WTC11 (cell line): Measurements from ENCODE around the gene PCNX1. TPM values are rescaled to one million over a fixed set of nuclear protein-coding genes. Genes with fewer than 3 reads are reported as not detected.

ENCODE experiments used
- ATAC-seq: fragments of 200-7000 bp; cut with Tn5 transposase; 2 replicates; pipeline ENCODE4 v1.10.0; 2021; ENCODE audit warnings: mild to moderate bottlenecking, moderate library complexity
- CTCF ChIA-PET: fragments of 300-600 bp; sonication (Branson Sonifier 250); formaldehyde crosslinking; loops from one replicate; lab custom pipeline; 2021; ENCODE audit warnings: antibody characterized with exemption; lab: Charles Lee
- POLR2A ChIA-PET: fragments of 350-600 bp; sonication (Branson Sonifier 250); formaldehyde crosslinking; loops from one replicate; lab custom pipeline; 2021; ENCODE audit warnings: antibody characterized with exemption; lab: Charles Lee
- DNase-seq: peaks from one replicate; pipeline ENCODE4 v3.0.0; 2021; ENCODE audit warnings: low spot score
- H3K27ac Mint-ChIP-seq: 2 replicates; pipeline ENCODE4 v1.8.0; 2021; ENCODE audit warnings: mixed read lengths
- H3K27me3 Mint-ChIP-seq: 2 replicates; pipeline ENCODE4 v1.8.0; 2021; ENCODE audit warnings: low read depth, mild to moderate bottlenecking, moderate library complexity, mixed read lengths
- H3K36me3 Mint-ChIP-seq: 2 replicates; pipeline ENCODE4 v1.8.0; 2021; ENCODE audit warnings: mixed read lengths
- H3K4me1 Mint-ChIP-seq: 2 replicates; pipeline ENCODE4 v1.8.0; 2022; ENCODE audit warnings: mixed read lengths
- H3K4me3 Mint-ChIP-seq: 2 replicates; pipeline ENCODE4 v1.8.0; 2021; ENCODE audit warnings: mild to moderate bottlenecking, moderate library complexity, mixed read lengths
- H3K9me3 Mint-ChIP-seq: 2 replicates; pipeline ENCODE4 v1.8.0; 2021; ENCODE audit warnings: mixed read lengths
- CBFB ChIP-seq: sonication (generic); formaldehyde crosslinking; IDR thresholded peaks from 2 replicates; pipeline ENCODE4 v1.8.1; 2022; ENCODE audit warnings: mild to moderate bottlenecking, low read depth, missing genetic modification reagents
- ETV6 ChIP-seq: sonication (generic); formaldehyde crosslinking; IDR thresholded peaks from 2 replicates; pipeline ENCODE4 v1.8.1; 2022; ENCODE audit warnings: mild to moderate bottlenecking, missing genetic modification reagents
- FOXK1 ChIP-seq: sonication (generic); formaldehyde crosslinking; IDR thresholded peaks from 2 replicates; pipeline ENCODE4 v1.8.0; 2022; ENCODE audit warnings: mild to moderate bottlenecking, moderate library complexity, missing genetic modification reagents
- GRHL2 ChIP-seq: fragments of 250-450 bp; sonication (Bioruptor Pico); IDR thresholded peaks from 2 replicates; pipeline ENCODE4 v1.8.0; 2022; ENCODE audit warnings: mild to moderate bottlenecking, moderate library complexity; ENCODE audit not compliant: insufficient replicate concordance, severe bottlenecking
- GTF2I ChIP-seq: fragments of 250-450 bp; sonication (Bioruptor Pico); conservative IDR thresholded peaks from 2 replicates; pipeline ENCODE4 v1.4.0; 2021; ENCODE audit warnings: mild to moderate bottlenecking
- MAX ChIP-seq: sonication (generic); formaldehyde crosslinking; IDR thresholded peaks from 2 replicates; pipeline ENCODE4 v1.8.0; 2022; ENCODE audit warnings: mild to moderate bottlenecking, missing genetic modification reagents
- MXD4 ChIP-seq: fragments of 250-450 bp; sonication (Bioruptor Pico); IDR thresholded peaks from 2 replicates; pipeline ENCODE4 v1.8.0; 2021; ENCODE audit warnings: mild to moderate bottlenecking, moderate library complexity, borderline replicate concordance
- MYBL2 ChIP-seq: sonication (generic); formaldehyde crosslinking; IDR thresholded peaks from 2 replicates; pipeline ENCODE4 v1.8.1; 2023; ENCODE audit warnings: mild to moderate bottlenecking, moderate library complexity, missing genetic modification reagents
- NFE2L1 ChIP-seq: sonication (generic); formaldehyde crosslinking; IDR thresholded peaks from 2 replicates; pipeline ENCODE4 v1.8.1; 2023; ENCODE audit warnings: missing genetic modification reagents
- NR3C1 ChIP-seq: sonication (generic); formaldehyde crosslinking; conservative IDR thresholded peaks from 2 replicates; pipeline ENCODE4 v1.8.1; 2023; ENCODE audit warnings: low read depth, mild to moderate bottlenecking, missing genetic modification reagents
- PREB ChIP-seq: sonication (generic); formaldehyde crosslinking; IDR thresholded peaks from 2 replicates; pipeline ENCODE4 v1.8.1; 2022; ENCODE audit warnings: mild to moderate bottlenecking, missing genetic modification reagents, moderate library complexity, borderline replicate concordance
- PRRX2 ChIP-seq: fragments of 250-450 bp; sonication (Bioruptor Pico); IDR thresholded peaks from 2 replicates; pipeline ENCODE4 v1.8.0; 2021; ENCODE audit warnings: mild to moderate bottlenecking
- SOX15 ChIP-seq: fragments of 250-450 bp; sonication (Bioruptor Pico); IDR thresholded peaks from 2 replicates; pipeline ENCODE4 v1.9.0; 2021; ENCODE audit warnings: mild to moderate bottlenecking
- TEAD1 ChIP-seq: sonication (generic); formaldehyde crosslinking; IDR thresholded peaks from 2 replicates; pipeline ENCODE4 v1.8.0; 2022; ENCODE audit warnings: mild to moderate bottlenecking, missing genetic modification reagents
- ZBTB43 ChIP-seq: sonication (generic); formaldehyde crosslinking; IDR thresholded peaks from 2 replicates; pipeline ENCODE4 v1.8.1; 2023; ENCODE audit warnings: mild to moderate bottlenecking, missing genetic modification reagents
- ZNF121 ChIP-seq: sonication (generic); formaldehyde crosslinking; IDR thresholded peaks from 2 replicates; pipeline ENCODE4 v1.8.0; 2023; ENCODE audit warnings: missing genetic modification reagents
- ZNF138 ChIP-seq: sonication (generic); formaldehyde crosslinking; conservative IDR thresholded peaks from 2 replicates; pipeline ENCODE4 v1.8.1; 2022; ENCODE audit warnings: mild to moderate bottlenecking, moderate library complexity, missing genetic modification reagents
- ZNF263 ChIP-seq: sonication (generic); formaldehyde crosslinking; IDR thresholded peaks from 2 replicates; pipeline ENCODE4 v1.8.1; 2022; ENCODE audit warnings: low read depth, mild to moderate bottlenecking, moderate library complexity, missing genetic modification reagents
- ZNF396 ChIP-seq: fragments of 250-450 bp; sonication (Bioruptor Pico); IDR thresholded peaks from 2 replicates; pipeline ENCODE4 v1.8.0; 2021; ENCODE audit warnings: mild to moderate bottlenecking, moderate library complexity, borderline replicate concordance
- total RNA-seq: library from RNA; stranded (reverse); gene quantifications from 3 replicates; pipeline ENCODE4 v1.2.3, GENCODE V29; 2021
- TF ChIP-seq, protein P1 (sequence below): sonication (generic); formaldehyde crosslinking; IDR thresholded peaks from 2 replicates; pipeline ENCODE4 v1.8.0; 2022; ENCODE audit warnings: mild to moderate bottlenecking, missing genetic modification reagents
- TF ChIP-seq, protein P2 (sequence below): fragments of 250-450 bp; sonication (Bioruptor Pico); IDR thresholded peaks from 2 replicates; pipeline ENCODE4 v1.9.0; 2021; ENCODE audit warnings: moderate library complexity, mild to moderate bottlenecking, inconsistent platforms, borderline replicate concordance
- TF ChIP-seq, protein P3 (sequence below): sonication (generic); formaldehyde crosslinking; IDR thresholded peaks from 2 replicates; pipeline ENCODE4 v1.8.1; 2023; ENCODE audit warnings: mild to moderate bottlenecking, missing genetic modification reagents, moderate library complexity
- TF ChIP-seq, protein P4 (sequence below): fragments of 250-450 bp; sonication (Bioruptor Pico); IDR thresholded peaks from 2 replicates; pipeline ENCODE4 v2.1.2; 2022; ENCODE audit warnings: mild to moderate bottlenecking, moderate library complexity

Gene PCNX1
- total RNA-seq, 1 experiment from 2014 or later, result 46.4 TPM

DNA sequence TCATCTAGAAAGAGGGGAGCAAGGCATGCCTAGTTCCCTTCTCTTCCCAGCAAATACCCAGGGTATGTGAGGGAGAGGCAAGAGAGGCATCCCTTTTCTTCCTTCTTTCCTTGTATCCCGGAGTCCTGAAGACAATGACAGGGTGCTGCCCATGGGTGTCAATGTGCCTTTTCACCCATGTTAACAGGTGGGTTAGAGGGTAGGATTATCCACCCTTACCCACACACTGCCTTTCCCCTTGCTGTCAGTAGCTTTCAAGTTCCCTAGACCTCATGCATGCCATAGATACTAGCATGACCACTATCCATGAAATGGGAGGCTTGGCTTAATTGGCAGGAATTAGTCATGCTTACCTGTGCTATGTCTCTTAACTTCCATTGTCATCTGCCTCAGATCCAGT is 36.3 kb upstream of the PCNX1 start:
- H3K27ac Mint-ChIP-seq, result no peak overlapping the region
- peaks cover 10% of the 10 kb centered on the region for H3K4me1 Mint-ChIP-seq
- ATAC-seq (no peak), DNase-seq (no peak)
- peaks cover 56% of the 10 kb centered on the region for H3K36me3 Mint-ChIP-seq
- POLR2A ChIA-PET, result no interaction called here
- TF ChIP-seq SOX15 (CRISPR knock-in tag), result no peak
- TF ChIP-seq, protein P1, sequence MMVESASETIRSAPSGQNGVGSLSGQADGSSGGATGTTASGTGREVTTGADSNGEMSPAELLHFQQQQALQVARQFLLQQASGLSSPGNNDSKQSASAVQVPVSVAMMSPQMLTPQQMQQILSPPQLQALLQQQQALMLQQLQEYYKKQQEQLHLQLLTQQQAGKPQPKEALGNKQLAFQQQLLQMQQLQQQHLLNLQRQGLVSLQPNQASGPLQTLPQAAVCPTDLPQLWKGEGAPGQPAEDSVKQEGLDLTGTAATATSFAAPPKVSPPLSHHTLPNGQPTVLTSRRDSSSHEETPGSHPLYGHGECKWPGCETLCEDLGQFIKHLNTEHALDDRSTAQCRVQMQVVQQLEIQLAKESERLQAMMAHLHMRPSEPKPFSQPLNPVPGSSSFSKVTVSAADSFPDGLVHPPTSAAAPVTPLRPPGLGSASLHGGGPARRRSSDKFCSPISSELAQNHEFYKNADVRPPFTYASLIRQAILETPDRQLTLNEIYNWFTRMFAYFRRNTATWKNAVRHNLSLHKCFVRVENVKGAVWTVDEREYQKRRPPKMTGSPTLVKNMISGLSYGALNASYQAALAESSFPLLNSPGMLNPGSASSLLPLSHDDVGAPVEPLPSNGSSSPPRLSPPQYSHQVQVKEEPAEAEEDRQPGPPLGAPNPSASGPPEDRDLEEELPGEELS (CRISPR knock-in tag), result no peak
- H3K27me3 Mint-ChIP-seq, result no peaks in the 10 kb centered on the region
- no peak overlapping the region for H3K4me3 Mint-ChIP-seq
- CTCF ChIA-PET, result interaction anchor here (2.0 kb wide), 1 partner anchor 36 kb away, joined by 10 read pairs; the partner anchor contains the start of gene PCNX1
- peaks cover 58% of the 10 kb centered on the region for H3K9me3 Mint-ChIP-seq

DNA sequence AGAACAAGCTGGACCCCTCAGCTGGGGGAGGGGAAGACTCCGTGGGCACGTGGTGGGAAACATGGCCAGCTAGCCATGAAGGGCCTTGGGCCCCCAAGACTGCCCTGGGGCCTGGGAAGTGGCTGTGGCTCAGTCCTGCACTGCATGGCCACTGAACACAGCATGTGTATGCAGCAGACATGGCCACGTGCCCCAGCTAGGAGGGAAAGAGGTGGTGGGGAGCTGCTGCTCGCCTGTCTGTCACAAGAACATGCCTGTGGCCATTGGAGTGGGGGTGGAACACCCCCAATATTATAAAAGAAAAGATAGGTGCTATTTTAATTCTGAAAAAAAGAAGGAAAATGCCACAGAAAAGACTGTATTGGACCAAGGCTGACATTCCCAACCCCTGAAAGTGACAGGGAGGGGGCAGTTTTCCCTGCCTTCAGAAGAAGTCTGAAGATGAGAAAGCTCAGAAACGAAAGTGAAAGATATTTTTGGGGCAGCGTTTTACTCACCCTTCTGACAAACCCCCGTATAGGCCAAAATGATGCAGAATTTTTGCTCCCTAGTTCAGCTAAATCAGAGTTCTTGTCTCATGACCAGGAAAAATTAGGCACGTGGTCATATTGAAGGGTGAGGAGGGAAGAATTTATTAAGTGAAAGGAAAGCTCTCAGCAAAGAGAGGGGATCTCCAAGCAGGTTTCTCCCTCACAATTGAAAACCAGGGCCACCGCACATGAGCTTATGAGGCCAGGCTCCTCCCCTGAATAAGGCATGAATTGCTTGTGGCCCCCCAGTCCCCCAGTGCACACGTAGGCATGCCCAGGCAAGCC is 35.2 kb upstream of the PCNX1 start:
- CTCF ChIA-PET, result interaction anchor here (1.2 to 2.0 kb wide), 2 partner anchors 35 to 100 kb away, joined by 4 to 10 read pairs; partner anchors contain the start of gene PCNX1
- H3K4me3 Mint-ChIP-seq, result no peak overlapping the region
- peaks cover 12% of the 10 kb centered on the region for H3K4me1 Mint-ChIP-seq
- ATAC-seq (no peak), DNase-seq (no peak)
- TF ChIP-seq NFE2L1 (CRISPR knock-in tag) (no peak), NR3C1 (CRISPR knock-in tag) (no peak), MXD4 (CRISPR knock-in tag) (no peak), ZNF263 (CRISPR knock-in tag) (no peak), PRRX2 (CRISPR knock-in tag) (no peak), ZNF396 (CRISPR knock-in tag) (no peak), CBFB (CRISPR knock-in tag) (no peak), PREB (CRISPR knock-in tag) (no peak), MYBL2 (CRISPR knock-in tag) (no peak), ETV6 (CRISPR knock-in tag) (no peak)
- TF ChIP-seq, protein P2, sequence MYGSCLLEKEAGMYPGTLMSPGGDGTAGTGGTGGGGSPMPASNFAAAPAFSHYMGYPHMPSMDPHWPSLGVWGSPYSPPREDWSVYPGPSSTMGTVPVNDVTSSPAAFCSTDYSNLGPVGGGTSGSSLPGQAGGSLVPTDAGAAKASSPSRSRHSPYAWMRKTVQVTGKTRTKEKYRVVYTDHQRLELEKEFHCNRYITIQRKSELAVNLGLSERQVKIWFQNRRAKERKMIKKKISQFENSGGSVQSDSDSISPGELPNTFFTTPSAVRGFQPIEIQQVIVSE (CRISPR knock-in tag), result no peak
- TF ChIP-seq, protein P3, sequence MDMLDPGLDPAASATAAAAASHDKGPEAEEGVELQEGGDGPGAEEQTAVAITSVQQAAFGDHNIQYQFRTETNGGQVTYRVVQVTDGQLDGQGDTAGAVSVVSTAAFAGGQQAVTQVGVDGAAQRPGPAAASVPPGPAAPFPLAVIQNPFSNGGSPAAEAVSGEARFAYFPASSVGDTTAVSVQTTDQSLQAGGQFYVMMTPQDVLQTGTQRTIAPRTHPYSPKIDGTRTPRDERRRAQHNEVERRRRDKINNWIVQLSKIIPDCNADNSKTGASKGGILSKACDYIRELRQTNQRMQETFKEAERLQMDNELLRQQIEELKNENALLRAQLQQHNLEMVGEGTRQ (CRISPR knock-in tag), result no peak
- H3K9me3 Mint-ChIP-seq, result peaks cover 52% of the 10 kb centered on the region
- H3K27ac Mint-ChIP-seq, result no peak overlapping the region
- POLR2A ChIA-PET, result no interaction called here
- no peaks in the 10 kb centered on the region for H3K27me3 Mint-ChIP-seq
- H3K36me3 Mint-ChIP-seq, result peaks cover 46% of the 10 kb centered on the region

- Mint-ChIP-seq H3K9me3 (peaks cover 48% of the 10 kb centered on the region), H3K36me3 (peaks cover 40% of the 10 kb centered on the region), H3K27me3 (no peaks in the 10 kb centered on the region), H3K27ac (no peak overlapping the region), H3K4me3 (no peak overlapping the region), H3K4me1 (peaks cover 12% of the 10 kb centered on the region)
- ATAC-seq (no peak), DNase-seq (no peak)
- ChIA-PET POLR2A (no interaction called here), CTCF (interaction anchor here (1.2 to 2.0 kb wide), 2 partner anchors 34 to 99 kb away, joined by 4 to 10 read pairs; partner anchors contain the start of gene PCNX1)
- TF ChIP-seq GRHL2 (CRISPR knock-in tag) (no peak), FOXK1 (no peak), MAX (CRISPR knock-in tag) (no peak), ZNF138 (no peak), ZNF121 (CRISPR knock-in tag) (no peak), GTF2I (no peak), TEAD1 (CRISPR knock-in tag) (no peak), ZBTB43 (CRISPR knock-in tag) (no peak), ETV6 (CRISPR knock-in tag) (no peak)
- TF ChIP-seq, protein P3 (CRISPR knock-in tag), result no peak
- TF ChIP-seq, protein P4, sequence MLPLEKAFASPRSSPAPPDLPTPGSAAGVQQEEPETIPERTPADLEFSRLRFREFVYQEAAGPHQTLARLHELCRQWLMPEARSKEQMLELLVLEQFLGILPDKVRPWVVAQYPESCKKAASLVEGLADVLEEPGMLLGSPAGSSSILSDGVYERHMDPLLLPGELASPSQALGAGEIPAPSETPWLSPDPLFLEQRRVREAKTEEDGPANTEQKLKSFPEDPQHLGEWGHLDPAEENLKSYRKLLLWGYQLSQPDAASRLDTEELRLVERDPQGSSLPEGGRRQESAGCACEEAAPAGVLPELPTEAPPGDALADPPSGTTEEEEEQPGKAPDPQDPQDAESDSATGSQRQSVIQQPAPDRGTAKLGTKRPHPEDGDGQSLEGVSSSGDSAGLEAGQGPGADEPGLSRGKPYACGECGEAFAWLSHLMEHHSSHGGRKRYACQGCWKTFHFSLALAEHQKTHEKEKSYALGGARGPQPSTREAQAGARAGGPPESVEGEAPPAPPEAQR (CRISPR knock-in tag), result no peak
Measured at GRCh38 chr14:70872678-70873020, 34.6 kb upstream of the PCNX1 start.
